ENCODE results near the gene KDF1.
"Not testable (repeated sequence)": the region's sequence is repeated elsewhere in the genome, so short reads cannot be mapped to it uniquely, and the experiment has no call there.

The KDF1 gene

DNA sequence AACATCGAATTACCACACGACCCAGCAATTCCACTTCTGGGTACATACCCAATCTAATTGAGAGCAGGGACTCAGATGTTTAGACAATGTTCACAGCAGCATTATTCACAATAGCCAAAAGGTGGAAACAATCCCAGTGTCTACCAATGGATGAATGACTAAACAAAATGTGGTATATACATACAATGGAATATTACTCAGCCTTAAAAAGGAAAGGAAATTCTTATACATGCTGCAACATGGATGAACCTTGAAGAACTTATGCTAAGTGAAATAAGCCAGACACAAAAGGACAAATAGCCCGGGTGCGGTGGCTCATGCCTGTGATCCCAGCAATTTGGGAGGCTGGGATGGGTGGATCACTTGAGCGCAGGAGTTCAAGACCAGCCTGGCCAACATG, 6.9 kb downstream of the KDF1 start:
- DNase-seq: no peak

DNA sequence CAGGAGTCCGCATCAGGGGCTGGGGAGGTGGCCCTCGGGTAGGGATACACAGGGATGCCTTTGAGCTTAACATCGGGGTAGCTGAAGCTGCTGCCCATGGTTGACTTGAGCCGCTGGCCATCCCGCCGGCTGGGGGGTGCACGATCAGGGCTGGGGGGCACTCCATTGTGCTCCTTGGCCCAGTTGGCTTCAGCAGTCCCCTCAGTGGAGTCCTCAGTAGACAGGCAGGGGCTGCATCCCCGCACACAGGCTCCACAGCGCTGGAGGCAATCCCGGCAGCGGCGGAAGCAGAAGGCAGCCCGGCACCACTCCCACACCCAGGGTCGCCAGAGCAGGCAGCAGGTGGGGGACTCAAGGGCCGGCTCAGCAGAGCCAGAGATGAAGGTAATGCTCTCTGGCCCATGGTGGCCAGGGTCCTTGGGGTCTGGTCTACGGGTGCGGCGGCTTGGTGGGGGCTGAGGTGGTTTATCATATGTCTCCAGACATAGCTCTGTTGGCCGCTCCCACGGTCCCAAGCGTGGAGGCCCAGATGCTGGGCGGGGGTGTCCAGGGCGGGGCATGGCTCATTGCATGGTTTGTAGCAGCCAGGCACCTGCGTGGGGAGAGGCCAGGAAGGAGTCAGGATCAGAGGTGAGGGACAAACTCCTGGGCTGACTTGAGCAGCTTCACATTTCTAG, 8.3 kb downstream of the KDF1 start:
- no peak for DNase-seq

DNA sequence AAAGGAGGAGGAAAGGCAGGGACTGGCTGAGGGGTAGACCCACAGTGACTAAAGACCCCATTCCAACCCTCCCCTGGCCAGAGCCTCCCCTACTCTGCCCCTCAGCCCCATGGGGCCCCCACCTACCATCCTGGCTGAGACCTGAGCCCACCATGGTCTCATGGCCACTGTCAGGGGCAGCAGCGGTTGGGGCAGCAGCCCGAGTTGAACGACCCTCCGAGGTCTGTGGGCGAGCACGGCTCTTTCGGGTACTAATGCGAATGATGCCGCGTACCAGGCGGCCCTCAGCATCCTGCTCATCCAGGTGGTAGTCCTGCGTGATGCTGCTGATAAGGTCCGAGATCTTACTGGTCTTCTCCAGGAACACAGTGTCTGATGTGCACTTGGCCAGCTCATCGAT, 9.1 kb downstream of the KDF1 start:
- no peak for DNase-seq

DNA sequence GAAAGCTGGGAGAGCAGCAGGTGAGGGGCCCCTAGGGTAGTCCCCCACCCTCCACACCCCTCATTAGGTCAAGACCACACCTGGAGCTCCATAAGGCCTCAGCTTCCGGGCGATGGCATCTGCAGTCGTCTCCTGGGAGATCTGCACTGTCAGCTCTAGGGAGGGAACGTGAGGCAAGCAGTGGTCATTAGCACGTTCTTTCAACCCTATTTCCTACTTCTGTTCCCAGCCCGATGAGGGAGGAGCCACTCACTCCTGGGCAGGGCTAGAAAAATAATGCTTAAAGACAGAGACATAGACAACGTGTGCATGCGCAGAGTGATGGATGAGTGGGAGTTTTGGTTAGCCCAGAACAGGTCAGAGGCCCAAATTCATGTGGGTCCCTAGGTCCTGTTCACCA, 9.7 kb downstream of the KDF1 start:
- DNase-seq: no peak

DNA sequence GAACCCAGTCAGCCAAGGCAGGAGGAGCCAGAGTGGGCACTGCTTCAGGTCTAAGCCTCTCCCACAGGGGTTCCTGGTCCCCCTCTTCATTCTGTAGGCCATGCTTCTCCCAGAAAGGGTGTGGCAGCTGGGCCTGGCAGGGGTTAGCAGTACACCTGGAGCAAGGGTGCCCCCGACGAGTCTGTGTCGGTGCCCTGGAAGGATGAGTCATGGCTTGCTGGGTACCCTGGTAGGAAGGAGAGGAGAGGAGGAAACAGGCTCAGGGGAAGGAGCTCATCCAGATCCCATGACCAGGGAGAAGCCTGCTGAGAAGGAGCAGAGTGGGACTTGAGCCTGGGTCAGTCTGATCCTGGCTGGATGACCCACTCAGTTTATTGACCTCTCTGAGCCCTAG, 10.3 kb downstream of the KDF1 start:
- no peak for DNase-seq

DNA sequence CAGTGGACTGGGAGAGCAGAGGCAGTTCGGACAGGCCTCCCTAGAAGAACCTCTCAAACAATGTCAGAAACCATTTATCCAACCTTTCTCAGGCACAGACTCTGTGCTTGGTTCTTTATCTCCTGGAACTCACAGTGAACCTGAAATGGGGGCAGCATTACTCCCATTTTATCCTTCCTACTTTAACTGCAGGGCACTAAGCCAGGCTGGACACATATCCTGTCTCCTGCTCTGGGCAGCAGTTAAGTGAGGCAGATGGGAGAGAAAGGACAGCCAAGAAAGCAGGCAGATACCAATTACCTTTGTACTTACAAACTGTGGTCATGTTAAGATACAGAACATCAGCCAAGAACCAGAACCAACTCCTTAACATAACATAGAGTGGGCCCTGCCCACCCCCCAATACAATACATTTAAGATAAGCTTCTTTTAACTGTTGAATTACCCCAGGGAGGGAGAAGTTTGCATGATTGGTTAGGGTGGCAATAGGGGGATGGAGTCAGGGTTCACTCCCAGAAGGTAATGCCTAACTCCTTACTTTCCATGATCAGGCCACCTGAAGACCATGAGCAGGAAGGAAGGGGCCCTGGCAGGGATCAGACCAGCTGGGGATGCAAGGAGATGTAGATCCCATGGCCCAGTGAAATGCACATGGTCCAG, 10.9 kb downstream of the KDF1 start:
- no peak for DNase-seq

DNA sequence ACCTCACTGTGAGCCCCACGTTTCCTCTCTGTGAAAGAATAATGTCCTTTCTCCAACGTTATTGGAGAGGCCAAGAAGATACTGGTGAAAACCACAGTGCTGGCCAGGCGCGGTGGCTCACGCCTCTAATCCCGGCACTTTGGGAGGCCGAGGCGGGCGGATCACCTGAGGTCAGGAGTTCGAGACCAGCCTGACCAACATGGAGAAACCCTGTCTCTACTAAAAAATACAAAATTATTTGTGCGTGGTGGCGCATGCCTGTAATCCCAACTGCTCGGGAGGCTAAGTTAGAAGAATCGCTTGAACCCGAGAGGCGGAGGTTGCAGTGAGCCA, 11.6 kb downstream of the KDF1 start:
- DNase-seq: not testable (repeated sequence)

DNA sequence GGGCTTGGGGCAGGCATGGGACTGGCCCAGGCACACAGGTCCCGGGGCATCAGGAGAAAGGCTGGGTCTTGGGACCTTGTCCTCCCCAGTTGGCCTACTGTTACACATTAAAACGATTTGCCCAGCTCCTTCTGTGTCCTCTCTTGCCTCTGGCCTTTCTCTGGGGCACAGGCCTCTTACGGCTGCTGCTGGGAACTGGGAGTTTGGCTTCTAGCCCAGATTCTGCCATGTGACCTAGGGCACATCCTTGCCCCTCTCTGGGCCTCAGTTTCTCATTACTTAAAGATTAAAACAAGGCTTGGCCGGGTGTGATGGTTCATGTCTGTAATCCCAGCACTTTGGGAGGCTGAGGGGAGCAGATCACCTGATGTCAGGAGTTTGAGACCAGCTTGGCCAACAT, 14.0 kb downstream of the KDF1 start:
- DNase-seq: no peak

DNA sequence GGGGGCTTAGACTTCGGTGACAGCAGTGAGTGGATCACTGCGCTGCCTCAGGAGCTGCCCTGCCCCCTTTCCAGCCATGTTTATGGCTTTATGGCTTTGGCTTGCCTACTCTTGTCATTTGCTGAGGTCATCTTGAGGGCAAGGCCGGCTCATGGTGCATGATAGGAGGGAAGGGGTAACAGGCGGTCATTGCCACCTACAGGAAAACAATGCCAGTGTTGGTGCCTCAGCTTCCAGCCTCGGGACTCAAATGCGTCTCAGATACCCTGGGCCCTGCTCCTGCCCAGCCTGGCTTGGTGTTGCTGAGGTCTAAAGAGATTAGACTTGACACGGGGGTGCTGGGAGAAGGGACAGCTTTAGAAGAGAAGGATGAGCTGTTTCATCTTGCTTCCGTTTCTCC, 14.5 kb downstream of the KDF1 start:
- no peak for DNase-seq

DNA sequence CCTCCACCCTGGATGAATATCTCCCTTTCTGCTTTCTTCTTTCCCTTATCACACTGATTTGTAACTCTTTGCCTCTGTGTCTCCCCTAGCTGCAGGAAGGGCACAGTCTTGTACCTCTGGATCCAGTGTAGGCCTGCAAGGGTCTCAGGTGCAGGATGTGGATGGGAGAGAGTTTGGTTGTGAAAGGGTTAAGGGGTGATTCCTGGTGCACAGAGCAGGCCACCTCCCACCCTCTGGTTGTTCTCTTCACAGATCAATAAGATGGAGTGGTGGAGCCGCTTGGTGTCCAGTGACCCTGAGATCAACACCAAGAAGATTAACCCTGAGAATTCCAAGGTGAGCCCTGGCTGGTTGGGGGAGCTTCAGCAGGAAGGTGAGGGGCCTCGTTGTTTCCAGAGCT, 15.1 kb downstream of the KDF1 start:
- no peak for DNase-seq

DNA sequence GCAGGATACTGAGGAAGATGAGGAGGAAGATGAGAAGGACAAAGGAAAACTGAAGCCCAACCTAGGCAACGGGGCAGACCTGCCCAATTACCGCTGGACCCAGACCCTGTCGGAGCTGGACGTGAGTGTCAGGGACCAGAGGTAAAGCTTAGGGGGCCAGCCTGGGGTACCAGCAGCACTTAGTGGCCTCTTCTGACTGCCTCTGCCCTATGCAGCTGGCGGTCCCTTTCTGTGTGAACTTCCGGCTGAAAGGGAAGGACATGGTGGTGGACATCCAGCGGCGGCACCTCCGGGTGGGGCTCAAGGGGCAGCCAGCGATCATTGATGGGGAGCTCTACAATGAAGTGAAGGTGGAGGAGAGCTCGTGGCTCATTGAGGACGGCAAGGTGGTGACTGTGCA, 17.6 kb downstream of the KDF1 start:
- DNase-seq: no peak

DNA sequence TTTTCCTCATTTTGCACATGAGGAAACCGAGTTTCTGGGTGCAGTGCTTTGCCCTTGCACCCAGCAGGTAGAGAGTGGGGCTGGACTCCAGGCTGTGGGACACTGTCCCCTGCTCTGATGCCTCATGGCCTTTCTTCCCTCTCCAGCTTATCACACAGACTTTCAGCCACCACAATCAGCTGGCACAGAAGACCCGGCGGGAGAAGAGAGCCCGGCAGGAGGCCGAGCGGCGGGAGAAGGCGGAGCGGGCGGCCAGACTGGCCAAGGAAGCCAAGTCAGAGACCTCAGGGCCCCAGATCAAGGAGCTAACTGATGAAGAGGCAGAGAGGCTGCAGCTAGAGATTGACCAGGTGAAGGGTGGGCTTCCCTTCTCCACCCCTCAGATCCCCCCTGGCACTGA, 19.0 kb downstream of the KDF1 start:
- DNase-seq: no peak

DNA sequence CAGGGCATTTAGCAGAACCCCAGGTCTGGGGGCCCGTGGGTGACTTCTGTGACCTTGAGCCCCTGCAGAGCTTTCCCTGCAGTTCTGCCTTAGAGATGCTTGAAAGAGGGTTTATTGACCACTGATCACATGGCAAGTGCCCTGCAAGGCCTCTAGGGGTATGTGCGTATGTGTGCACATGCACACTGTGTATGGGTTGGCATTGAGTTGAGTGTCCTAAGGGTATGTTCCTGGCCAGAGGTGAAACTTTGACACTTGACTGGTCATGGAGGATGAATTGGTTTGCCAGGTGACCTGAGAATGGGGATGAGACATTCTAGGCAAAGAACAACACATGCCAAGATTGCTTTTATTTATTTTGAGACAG, 21.6 kb downstream of the KDF1 start:
- DNase-seq: no peak

DNA sequence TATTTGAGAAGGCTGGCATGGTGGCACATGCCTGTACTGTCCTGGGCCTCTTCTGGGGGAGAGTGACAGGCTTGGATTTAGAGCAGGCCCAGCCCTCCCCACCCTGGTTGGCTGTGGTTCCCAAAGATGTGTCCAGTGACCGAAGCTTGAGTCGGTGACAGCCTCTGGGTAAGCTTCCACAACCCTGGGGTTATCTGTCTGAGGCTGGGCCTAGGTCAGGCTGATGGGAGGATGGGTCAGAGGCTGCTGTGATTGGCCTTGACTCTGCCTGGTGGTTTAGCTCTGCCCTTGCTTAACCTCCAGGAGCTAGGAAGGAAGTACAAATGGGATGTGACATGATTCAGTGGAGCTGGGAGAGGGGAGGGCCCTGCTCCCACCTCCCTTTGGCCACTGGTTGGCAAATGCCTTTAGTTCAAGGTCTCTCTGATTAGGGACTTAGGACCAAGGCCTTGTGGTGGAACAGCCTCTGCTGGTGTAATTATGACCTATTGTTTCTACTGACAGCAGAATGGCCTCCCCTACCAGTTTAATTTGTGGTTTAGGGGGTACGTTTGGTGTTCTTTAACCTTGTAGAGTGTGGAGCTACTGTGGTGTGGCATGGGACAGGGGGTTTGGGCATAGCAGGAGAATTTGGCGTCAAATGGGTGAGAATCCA, 22.1 kb downstream of the KDF1 start:
- no peak for DNase-seq

DNA sequence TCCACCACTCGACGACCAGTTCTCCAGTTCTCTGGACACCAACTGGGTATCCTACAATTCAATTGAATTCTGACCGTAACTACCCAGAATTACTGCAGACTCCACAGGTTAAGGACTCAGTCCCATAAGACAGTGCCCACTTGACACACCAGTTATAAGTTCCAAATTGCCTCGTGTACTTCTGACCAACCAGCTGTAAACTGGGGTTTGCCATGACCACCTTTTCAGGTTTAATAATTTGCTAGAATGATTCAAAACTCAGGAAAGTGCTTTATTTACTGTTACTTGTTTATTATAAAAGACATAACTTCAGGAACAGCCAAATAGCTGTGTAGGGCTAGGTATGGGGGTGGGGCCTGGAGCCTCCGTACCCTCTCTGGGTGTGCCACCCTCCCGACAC, 23.4 kb downstream of the KDF1 start:
- DNase-seq: no peak

DNA sequence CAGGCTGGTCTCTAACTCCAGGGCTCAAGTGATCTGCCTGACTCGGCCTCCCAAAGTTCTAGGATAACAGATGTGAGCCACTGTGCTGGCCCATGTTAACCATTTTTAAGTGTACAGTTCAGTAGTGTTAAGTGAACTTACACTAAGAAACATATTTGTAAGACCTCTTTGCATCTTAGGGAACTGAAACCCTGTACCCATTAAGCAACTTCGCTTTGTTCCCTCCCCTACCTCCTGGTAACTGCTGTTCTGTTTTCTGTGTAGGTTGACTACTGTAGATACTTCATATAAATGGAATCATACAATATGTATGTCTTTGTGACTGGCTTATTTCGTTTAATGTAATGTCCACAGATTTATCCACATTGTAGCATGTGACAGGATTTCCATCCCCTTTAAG, 27.7 kb downstream of the KDF1 start:
- no peak for DNase-seq

DNA sequence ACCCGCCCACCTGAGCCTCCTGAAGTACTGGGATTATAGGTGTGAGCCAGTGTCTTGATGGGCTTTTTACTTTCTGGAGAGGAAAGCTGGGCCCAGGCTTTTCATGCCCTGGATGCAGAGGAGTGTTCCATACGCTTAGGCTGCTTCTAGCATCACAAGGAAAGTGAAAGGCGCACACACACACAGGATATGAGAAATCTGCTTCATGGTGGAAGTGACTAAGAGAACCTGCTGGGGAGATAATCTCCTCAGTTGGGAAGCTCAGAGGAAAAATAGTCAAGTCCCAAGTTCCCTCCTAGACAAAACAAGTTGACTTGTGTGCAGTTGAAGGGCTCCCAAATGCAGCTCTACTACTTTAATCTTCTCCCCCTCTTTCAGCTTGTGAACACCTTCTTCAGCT, 36.6 kb downstream of the KDF1 start:
- no peak for DNase-seq

DNA sequence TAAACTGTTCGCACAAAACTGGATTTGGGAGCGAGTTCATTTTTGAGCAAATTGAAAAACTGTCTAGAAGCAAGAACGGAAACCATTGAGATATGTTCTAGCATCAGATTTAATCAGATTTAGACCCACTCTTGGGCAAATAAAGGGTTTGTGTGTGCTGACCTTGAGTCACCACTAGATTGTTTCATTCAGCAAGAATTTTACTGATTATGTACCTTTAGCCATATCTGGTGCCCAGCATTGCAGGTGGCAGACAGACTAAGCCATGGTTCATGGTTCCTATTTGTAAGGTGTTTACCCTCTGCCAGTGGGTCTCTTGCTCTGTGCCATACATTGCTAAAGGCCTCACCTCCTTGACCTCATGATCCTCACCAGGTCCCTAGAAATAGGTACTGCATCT, 37.4 kb downstream of the KDF1 start:
- DNase-seq: no peak

DNA sequence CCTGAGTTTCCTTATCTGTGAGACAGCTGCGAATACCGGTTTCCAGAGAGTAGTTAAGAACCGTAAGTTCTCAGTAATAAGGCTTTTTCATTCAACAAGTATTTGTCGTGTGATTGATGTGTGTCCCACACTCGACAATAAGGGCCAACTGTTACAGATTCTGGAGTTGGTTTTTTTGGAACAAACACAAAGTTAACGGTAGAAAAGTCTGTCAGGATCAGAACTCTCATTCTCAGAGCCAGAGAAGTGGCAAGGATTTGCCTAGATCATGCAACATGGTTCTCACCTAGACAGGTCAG, 37.9 kb downstream of the KDF1 start:
- no peak for DNase-seq

DNA sequence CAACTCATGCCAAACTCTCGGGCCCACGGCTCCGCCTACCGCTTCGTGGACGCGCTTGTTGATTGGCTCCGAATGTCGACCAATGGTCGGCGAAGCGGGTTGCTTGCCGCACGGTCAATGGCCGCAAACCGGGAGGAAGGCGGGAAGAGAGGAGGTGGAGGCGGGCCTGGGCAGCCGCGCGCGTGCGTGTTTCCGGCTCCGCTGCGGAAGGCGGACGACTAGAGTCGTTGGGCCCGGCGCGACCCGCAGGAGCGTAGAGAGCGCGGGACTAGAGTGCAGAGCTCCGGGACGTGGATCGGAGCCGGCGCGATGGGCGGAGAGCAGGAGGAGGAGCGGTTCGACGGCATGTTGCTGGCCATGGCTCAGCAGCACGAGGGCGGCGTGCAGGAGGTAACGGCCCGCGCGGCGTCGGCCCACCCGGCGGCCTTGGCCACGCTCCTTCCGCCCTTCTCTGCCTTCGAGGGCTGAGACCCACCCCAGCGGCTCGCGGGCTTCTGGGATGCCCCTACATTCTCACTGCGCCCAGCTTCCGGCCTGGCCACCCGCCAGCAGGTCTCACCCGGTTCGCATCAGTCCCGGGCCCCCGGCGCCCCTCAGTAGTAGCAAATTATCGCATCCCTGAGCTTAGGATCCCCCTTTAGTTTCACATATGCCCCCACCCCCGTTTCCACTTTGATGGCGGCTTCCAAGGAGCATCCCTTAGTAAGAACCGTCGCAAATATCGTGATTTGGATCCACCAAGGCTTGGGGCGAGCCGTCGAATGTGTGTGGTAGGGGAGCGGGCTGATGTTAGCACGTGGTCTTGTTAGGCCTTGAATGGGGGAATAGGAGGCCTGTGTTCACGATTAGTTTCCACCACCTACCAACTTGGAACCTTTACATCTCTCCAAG, 38.5 kb downstream of the KDF1 start, which contains the start of gene NUDC:
NUDC (plus strand) TSS at position 204 of the 891 bp plus-strand sequence; CDS start at position 310, 106 bp downstream.
- peak; percentile 97 for DNase-seq

DNA sequence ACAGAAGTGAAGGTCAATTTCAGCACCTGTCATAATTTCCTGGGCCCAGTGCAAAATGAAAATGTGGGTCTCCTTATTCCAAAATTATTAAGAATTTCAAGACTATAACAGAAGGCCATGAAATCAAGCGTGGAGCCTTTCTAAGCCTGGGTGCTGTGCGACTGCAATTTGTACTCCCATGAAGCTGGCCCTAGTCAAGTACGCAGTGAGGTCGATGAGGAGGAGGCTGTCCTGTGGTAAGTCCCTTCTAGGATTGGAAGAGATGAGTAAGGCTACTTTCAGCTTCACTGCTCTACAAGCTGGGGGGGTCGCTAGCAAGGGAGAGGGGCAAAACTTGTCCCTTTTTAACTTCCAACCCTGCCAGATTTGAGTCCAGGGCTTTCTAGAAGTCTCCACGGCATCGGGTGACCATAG, 39.1 kb downstream of the KDF1 start:
- no peak for DNase-seq

DNA sequence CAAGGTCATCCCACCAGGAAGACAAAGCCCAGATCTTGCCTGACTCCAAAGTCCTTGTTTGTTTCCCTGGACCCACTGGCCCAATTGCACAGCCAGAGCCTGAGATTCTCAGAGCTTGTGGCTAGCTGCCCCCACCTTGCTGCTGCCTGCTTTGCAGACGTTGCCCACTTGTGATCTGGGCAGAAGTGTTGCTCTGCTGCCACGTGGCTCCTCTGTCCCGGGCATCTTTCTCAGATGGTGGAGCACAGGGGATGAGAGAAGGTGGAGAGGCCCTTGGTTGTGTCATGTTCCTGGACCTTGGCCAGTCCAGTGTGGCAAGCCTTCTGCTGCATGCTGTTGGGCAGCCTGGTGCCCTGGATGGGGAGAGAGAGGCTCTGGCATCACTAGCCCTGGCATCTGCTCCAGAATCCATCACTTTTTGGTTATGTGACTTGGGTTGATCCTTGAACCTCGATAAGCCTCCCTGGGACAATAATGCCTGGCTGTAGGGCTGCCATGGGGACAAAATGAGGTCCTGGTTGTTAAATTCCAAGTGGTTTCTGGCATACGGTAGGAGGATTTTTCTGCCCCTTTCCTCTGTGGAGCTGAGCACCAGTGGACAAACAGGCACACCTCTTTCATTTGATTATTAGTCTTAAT, 44.9 kb downstream of the KDF1 start:
- DNase-seq: no peak

Measured in hippocampal formation (tissue), 2 donors.